Measurements from ENCODE around the gene SNED1.

Gene SNED1

GRCh38 chr2:241073166-241074064 lies 75.0 kb downstream of the SNED1 start:
- Histone ChIP-seq H3K4me3 (ENCODE audit: low read depth, low read length) (no peak overlapping the region), H3K36me3 (no peaks in the 10 kb centered on the region), H3K9me3 (no peaks in the 10 kb centered on the region), H3K4me1 (no peaks in the 10 kb centered on the region), H3K27me3 (no peaks in the 10 kb centered on the region)
- TF ChIP-seq CTCF (IDR thresholded peaks at IDR 0.05; ENCODE audit: low read depth, low read length) = no peak
- DNase-seq = no peak

GRCh38 chr2:241074065-241074818 lies 75.8 kb downstream of the SNED1 start:
- no peaks in the 10 kb centered on the region for H3K4me1 ChIP-seq
- no peak for DNase-seq
- H3K27me3 ChIP-seq = no peaks in the 10 kb centered on the region
- H3K9me3 ChIP-seq = no peaks in the 10 kb centered on the region
- H3K4me3 ChIP-seq (ENCODE audit: low read depth, low read length) = no peak overlapping the region
- no peak for TF ChIP-seq CTCF (IDR thresholded peaks at IDR 0.05; ENCODE audit: low read depth, low read length)
- no peaks in the 10 kb centered on the region for H3K36me3 ChIP-seq

GRCh38 chr2:241074901-241075540 lies 76.6 kb downstream of the SNED1 start:
- no peaks in the 10 kb centered on the region for H3K36me3 ChIP-seq
- no peak overlapping the region for H3K4me3 ChIP-seq (ENCODE audit: low read depth, low read length)
- no peaks in the 10 kb centered on the region for H3K9me3 ChIP-seq
- no peak for TF ChIP-seq CTCF (IDR thresholded peaks at IDR 0.05; ENCODE audit: low read depth, low read length)
- H3K4me1 ChIP-seq = no peaks in the 10 kb centered on the region
- H3K27me3 ChIP-seq = no peaks in the 10 kb centered on the region
- no peak for DNase-seq

- Histone ChIP-seq H3K9me3 (no peaks in the 10 kb centered on the region), H3K36me3 (no peaks in the 10 kb centered on the region), H3K4me1 (no peaks in the 10 kb centered on the region), H3K27me3 (no peaks in the 10 kb centered on the region), H3K4me3 (ENCODE audit: low read depth, low read length) (no peak overlapping the region)
- TF ChIP-seq CTCF (IDR thresholded peaks at IDR 0.05; ENCODE audit: low read depth, low read length) = no peak
- DNase-seq = no peak
These were observed 82.2 kb downstream of the SNED1 start for GRCh38 chr2:241080405-241081189.

GRCh38 chr2:241081190-241081642 lies 82.8 kb downstream of the SNED1 start:
- Histone ChIP-seq H3K9me3 (no peaks in the 10 kb centered on the region), H3K36me3 (peaks cover 3% of the 10 kb centered on the region; the same call in 1 of the 2 replicates), H3K4me1 (no peaks in the 10 kb centered on the region), H3K27me3 (no peaks in the 10 kb centered on the region), H3K4me3 (ENCODE audit: low read depth, low read length) (no peak overlapping the region)
- no peak for DNase-seq
- TF ChIP-seq CTCF (IDR thresholded peaks at IDR 0.05; ENCODE audit: low read depth, low read length) = no peak
